GM19238 (cell line): ENCODE measurements around the gene TAL2.

Experiments used
- DNase-seq: peaks from one replicate; pipeline ENCODE4 v3.0.0; 2011; ENCODE audit warnings: low spot score; ENCODE audit not compliant: insufficient read length

The TAL2 gene

DNA sequence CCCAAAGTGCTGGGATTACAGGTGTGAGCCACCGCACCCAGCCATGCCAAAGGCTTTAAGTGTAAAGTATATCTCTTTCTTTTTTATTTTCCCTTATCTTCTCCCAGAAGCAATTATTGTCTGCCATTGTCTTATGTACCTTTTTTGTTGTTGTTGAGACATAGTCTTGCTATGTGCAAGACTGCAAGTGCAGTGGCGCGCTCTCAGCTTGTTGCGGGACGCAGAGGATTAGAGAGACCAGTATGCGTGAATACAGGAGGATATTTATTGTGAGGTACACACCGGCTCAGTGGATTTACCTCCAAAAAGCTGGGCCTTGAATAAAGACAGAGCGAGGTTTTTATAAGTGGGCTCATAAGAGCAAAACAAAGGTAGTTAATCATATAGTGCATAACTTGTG lies 43.9 kb downstream of the TAL2 start:
- no peak for DNase-seq

GRCh38 chr9:105708405-105708804 lies 46.1 kb downstream of the TAL2 start:
- no peak for DNase-seq

GRCh38 chr9:105710638-105711037 lies 48.4 kb downstream of the TAL2 start:
- no peak for DNase-seq

GRCh38 chr9:105711867-105712266 lies 49.6 kb downstream of the TAL2 start:
- no peak for DNase-seq

DNA sequence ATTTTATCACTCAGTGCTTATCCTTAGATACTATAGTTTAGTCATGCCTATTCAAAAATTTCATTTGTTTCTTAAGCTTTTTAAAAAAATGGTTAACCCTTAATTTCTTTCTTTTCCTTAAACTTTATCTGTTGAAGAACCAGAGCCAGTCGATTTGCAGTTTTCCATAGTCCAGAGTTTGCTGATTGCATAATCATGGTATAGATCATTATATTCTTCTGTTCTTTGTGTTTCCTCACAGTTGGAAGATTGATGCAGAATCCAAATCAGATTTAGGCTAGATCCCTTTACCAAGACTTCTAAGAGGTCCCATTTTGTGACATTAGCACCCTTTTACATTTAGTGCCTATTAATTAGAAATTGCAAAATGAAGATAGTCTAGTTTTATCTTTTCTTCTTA lies 50.0 kb downstream of the TAL2 start:
- no peak for DNase-seq
